Inflammatory macrophage treated with lipopolysaccharide for 4 hours (primary cell): ENCODE results near the gene HNRNPC.
A peak's percentile ranks its signal among the peaks of the same experiment; 100 is the strongest.

Source experiments
- DNase-seq: peaks from one replicate; pipeline ENCODE4 v3.0.0-alpha.2; 2020

The HNRNPC gene

DNA sequence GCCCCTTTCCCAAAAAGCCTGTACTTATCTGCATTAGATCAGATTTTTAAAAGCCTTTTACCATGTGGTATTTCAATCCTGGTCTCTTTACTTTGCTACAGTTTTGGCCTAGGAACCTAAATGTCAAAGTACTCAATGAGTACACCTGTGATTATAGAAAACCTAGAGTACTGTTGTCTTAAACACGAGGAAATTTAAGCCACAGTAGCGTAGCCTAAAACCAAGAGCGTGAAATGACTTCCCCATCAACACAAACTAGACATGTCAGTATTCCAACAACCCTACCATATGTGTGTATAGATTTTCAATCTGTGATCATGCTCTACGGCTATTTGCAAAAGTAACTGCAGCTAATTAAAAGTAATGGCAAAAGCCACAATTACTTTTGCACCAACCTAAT is 60.7 kb downstream of the HNRNPC start:
- DNase-seq = no peak

DNA sequence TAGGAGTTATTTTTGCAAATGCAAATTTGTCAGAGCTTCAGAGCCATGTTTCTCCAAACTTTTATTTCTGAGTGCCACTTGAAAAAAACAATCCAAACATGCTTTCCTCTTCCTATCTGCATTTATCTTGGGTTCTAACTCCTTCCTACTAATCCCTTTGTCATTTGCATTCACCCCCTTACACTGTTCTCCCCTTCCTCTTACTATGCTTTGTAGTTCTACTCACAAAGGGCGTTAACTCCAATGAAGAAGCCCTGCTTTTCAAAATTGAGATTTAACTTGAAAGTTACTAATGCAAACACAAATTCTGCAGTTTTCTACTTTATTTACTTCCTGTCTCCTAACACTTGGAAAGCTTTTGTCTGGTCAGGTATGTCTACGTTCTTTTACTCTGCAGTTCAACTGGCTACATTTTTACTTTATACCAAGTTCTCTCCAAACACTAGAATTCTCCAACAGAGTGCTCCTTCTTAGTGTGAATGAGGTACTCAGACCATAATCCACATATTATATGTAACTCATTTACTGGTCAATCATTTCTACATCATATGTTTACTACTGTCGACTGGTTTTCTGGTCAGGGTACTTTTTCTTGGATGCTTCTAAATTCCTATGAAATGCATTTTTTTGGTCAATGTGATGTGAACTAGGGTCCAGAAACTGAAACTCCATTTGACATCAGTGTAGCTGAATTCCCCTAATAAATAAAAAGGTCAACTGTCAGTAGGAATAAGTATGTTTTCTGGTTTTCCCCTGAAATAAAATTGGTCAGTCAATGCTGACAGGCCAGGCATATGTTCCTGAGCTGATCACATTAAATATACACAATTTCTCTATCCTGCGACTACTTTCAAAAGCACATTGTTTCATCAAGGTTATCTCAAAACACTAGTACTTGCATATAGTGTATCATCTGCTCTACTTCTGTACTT is 62.2 kb downstream of the HNRNPC start:
- DNase-seq = no peak

DNA sequence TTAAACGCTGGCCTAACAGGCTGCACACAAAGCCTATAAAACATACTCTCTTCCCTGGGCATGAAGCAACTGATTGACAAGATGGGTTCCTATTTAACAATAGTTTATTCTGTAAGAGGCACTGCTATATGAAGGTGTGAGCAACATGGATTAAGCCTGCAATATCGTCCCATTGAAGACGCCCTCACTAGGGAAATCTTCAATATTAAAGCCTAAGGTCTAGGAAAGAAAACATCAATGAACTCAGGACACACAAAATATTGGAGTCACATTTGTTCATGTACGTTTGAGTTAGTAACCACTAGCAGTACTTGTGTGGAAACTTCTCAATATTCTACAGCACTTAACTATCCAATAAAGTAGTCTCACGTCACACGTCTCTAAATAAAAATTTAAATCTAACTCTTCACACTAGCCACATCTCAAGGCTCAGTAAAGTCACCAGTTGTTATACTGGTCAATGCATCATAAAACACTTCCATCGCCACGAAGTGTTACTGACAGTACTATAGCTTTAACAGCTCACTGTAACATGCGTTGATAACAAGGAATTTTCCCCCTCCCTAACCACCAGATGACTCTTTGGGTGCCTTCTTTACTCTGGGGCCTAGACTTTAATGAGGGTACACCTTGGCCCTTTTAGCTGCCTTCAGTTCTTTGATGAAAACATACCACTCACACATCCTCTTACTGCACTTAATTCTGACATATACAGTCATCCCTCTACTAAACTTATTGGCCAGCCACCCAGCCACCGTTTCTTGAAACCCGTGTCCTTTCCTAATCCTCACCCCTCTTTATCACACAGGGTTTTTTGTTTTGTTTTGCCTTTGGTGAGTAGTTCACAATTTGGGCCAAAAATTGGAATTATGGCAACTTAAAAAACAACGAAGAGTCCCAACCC is 63.3 kb downstream of the HNRNPC start:
- no peak for DNase-seq

DNA sequence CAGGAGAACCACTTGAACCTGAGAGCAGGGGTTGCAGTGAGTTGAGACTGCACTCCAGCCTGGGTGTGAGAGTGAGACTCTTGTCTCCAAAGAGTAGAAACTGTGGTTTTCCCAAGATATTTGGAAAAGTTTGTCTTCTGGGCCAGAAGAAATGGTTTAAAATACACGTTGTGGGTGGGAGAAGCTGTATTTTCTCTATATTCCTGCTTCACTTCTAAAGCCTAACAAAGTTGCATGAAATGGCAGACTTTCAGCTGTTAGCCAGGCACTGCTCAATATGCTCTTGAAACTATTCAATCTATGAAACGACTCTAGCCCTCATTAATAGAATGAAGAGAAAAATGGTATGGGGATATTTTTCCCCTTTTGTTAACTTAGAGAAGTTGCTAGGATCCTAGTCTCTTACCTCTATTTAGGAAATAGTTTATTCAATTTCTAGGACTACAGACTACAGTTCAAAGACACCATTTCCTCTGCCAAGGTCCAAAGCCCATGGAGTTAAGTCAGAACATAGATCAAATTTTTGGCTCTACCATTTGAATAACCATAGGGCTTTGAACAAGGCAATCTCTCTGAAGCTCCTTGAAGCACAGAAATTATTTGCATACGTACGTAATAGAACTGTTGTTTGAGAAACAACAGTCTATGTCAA is 64.1 kb downstream of the HNRNPC start:
- no peak for DNase-seq

DNA sequence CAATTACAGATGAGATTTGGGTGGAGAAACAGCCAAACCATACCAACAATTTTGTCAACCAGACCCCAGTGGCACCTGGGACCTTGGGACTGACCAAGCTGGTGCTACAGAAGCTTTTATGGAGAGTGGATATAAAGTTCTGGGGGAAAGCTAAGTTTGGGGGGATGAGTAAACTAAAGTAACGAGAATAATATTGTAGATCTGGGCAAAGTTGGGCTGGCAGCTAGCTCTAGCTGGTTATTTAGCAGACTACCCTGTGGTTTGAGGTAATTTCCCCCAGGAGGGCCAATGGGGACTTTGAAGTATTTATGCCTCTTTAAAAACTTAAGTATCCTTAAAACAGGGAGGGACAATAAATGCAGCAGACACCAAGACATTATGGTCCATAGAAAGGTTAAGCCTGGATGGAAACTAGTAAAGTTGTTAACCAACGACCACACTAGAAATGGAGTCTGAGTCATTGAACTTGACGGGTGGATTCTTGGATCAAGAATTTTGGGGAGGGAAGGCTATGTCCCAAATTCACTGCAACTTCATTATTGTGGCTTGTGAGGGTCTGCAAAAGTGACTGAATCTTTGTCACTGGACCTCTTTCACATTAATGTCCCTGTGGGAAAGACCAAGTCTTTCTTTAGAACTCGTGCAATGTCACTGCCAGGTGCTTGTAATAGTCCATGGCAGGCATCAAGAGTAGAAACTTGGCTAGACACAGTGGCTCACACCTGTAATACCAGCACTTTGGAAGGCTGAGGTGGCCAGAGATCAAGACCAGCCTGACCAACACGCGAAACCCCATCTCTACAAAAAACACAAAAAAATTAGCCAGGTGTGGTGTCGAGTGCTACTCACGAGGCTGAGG is 64.8 kb downstream of the HNRNPC start:
- DNase-seq = no peak

DNA sequence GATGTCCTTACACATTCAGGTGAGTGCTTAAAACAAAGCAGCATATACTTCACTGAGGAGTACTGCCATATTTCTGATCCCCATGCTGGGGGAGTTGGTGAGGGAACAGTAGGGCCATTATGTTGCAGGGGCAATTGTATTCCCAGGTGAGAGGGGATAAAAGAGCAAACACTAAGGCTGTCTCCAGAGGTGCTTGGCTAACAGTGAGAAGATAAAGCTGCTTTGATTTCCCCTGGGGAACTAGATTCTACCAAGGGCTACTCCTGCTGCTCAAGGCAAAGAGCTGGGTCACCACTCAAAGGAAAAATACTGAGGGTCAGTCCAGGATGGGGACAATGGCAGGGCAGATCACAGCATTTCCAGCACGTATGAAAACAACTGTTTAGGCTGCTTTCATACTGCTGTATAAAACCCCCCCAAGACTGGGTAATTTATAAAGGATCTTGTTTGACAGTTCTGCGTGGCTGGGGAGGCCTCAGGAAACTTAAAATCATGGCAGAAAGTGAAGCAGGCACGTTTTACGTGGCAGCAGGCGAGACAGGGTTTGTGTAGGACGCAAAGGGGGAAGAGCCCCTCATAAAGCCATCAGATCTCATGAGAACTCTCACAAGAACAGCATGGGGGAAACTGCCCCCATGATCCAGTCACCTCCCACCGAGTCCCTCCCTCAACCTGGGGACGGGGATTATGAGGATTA is 65.6 kb downstream of the HNRNPC start:
- no peak for DNase-seq

DNA sequence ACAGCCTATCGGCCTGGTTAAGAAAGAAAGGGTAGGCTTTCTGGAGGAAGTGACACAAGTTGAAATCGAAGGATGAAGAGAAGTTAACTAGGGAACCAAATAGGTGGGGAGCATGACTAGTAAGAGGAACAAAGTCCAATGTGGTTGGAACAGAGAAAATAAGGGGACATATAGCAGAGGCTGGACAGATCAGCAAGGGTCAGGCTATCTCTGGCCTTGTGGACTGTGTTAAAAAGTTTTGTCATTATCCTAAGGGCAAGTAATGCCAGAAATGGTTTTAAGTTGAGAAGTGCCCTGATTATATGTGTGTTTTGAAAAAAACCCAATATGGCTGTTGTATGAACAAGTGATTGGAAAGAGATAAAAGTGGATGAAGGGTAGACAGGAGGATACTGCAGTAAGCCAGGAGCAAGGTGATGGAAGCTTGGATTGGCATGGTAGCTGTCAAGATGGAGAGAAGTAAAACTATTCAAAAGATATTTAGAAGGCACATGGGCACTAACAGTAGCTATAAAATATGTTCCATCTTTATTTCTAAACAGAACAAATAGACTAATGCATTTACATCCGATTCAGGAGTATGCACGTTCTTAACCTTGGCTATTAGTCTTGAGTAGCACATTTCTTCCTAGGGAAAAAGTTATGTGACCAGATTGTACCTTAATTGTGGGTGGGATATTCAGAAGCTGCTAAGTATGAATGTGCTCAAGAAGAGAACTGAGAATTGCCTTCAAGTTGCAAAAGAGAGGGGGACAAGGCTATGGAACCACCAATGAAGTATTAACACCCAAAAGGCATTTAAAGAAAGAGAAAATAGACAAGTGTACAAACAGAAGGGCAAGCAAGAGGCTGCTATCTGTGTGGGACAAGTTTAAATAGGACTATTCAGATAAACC is 66.5 kb downstream of the HNRNPC start:
- DNase-seq = peak; percentile 14

DNA sequence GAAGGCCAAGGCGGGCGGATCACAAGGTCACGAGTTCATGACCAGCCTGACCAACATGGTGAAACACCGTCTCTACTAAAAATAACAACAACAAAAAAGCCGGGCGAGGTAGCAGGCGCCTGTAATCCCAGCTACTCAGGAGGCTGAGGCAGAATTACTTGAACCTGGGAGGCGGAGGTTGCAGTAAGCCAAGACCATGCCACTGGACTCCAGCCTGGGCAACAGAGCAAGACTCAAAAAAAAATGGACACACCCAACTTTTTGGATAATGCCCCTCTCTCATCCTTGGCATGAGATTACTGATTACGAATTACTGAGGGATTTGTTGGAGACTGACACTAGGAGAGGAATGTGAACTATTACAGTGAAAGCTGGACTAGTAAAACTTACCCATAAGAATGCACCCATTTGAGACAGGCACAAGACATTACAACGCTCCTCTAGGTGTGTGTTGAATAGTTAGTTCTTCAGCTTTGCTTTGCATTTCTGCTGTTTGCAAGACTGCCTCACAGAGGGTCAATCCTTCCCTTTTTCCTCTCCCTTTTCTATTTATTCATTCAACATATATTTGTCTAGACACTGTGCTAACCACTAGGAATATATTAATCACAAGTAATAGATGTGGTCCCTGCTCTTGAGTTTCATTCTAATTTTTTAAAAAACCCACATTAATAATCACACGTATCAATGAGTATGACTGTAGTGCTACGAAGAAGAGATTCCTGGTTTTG is 67.3 kb downstream of the HNRNPC start:
- no peak for DNase-seq

DNA sequence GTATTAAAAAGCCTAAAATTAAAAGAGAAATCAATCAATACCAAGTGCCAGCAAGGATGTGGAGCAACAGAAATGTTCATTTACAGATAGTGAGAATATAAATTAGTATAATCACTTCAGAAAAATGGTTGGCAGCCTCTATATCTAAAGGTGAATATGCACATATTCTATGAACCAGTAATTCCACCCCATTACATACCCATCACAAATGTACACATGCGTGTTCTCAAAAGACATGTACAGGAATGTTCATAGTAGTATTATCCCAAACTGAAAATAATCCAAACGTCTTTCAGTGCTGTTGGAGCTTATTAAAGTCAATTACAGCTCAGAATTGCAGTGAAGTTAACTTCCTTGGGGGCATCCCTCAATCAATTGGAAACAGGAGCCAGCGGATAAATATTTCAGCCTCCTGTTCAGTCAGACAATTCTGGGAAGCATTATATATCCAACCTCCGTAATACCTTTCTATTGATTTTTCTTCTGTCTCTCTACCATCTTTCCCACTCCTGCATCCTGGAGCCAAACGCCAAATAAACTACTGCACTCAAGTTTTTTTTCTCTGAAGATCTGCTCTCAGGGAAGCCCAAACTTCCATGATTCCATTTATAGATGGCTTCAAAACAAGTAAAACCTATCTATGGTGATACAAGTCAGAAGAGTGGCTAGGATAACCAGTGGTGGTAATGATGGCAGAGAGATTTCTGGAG is 68.3 kb downstream of the HNRNPC start:
- DNase-seq = no peak

DNA sequence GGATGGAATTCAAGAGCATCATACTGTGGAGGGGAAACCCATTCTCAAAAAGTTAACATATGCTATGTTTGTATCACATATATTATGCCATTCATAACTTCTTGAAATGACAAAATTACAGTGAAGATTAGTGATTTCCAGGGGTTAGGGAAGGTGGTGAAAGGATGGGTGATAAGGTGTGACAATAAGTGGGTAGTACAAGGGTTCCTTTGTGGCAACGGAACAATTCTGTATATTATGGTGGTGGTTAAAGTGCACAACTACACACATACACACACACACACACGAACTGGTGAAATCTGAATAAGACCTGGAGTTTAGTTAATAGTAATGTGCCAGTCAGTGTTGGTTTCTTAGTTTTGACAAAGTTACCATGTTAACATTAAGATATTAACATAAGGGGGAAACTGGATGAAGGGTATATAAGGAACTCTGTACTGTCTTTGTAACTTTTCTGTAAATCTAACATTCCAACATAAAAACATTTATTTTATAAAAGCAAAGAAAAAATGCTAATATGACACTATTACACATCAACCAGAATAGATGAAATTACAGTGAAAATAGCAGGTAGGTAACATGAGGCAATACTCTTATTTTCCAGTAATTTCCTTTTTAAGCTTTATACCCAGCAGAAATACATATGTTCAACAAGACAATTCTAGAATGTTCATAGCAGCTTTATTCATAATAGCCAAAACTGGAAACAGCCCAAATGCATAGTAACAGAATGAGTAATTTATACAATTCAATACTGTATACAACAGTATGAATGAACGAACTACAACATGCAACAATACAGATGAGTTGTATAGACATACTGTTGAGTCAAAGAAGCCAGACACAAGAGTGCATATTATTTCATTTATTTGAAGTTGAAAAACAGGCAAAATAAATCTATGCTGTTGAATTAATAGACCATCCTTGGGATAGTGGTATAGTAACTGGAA is 69.4 kb downstream of the HNRNPC start:
- no peak for DNase-seq

DNA sequence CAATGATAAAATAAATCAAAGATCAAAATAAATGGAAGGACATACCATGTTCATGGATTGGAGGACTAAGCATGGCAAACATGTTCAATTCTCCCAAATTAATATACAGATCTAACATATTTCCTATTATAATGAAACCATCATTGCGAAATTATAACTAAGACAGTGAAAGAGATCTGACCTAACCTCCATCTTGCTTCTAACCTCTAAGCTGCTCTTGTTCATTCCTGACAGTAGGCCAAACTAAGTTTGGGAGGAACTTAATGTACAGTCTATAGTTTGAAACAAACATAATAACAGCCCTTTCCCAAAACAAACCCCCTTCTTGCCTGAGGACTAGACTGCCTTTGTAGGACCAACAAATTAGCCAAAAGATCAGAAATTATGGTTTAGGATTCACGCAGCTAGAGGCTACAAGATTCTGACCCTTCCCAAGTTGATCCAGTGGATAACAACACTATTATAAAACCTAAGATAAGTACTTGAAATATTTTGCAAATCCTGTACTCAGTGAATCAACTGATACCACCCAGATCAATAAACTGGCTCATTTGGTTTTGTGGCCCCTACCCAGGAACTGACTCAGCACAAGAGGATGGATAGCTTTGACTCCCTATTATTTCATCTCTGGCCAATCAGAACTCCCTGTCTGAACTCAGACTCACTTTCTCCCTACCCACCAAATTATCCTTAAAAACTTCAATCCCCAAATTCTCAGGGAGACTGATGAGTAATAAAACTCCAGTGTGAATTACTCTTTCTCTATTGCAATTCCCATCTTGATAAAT is 71.6 kb downstream of the HNRNPC start:
- peak; percentile 37 for DNase-seq

DNA sequence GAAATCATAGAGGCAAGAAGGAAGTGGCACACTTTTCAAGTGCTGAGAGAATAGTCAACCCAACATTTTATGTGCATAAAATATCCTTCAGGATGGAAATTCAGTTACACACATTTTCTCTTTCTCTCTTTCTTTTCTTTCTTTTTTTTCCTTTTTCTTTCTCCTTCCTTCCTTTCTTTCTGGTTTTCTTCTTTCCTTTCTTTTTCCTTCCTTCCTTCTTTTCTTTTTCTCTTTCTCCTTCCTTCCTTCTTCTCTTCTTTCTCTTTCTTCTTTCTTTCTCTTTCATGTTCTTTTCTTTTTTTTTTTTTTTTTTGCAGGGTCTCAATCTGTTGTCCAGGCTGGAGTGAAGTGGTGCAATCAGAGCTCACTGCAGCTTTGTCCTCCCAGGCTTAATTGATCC is 74.6 kb downstream of the HNRNPC start:
- DNase-seq = no peak

DNA sequence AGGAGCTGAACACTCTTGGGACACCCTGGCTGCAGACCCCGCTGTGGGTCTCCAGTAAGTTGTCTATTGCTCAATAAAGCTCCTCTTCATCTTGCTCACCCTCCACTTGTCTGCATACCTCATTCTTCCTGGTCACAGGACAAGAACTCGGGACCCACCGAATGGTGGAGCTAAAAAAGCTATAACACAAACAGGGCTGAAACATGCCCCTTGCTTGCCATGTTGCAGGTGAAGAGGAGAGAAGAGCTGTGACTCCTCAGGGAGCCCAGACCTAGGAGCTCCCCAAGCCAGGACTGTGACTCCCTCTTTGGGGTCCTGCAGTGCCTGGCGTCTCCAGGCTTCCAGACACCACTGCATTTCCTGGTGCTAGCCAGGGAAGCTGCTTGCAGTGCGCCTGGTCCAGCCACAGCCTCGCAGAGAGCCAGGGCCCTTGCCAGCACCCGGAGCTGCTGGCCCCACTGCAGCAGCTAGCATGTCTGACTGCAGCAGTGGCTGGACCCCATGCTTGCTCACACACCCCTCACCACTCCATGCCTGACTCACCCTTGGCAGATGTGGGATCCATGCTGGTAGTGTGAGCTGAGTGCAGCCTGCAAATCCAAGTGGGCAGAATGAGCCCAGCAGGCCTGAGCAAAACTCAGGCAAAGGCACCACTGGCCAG is 76.2 kb downstream of the HNRNPC start:
- no peak for DNase-seq

DNA sequence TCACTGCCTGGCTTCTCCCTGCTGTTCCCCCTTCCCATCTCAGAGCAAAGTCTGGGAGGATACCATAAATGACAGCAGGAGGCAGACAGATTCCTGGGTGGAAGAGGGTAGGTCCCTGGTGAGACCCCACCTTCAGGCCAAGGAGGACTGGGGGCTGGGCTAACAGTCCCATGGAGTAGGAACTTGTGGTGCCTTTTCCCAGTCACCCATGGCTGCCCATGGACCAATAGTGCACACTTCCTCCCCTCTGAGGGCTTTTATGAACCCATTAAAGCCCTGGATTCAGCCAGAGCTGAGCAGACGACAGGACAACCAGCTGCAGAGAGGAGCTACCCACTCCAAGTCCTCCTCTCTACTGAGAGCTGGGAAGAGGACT is 76.8 kb downstream of the HNRNPC start:
- no peak for DNase-seq

DNA sequence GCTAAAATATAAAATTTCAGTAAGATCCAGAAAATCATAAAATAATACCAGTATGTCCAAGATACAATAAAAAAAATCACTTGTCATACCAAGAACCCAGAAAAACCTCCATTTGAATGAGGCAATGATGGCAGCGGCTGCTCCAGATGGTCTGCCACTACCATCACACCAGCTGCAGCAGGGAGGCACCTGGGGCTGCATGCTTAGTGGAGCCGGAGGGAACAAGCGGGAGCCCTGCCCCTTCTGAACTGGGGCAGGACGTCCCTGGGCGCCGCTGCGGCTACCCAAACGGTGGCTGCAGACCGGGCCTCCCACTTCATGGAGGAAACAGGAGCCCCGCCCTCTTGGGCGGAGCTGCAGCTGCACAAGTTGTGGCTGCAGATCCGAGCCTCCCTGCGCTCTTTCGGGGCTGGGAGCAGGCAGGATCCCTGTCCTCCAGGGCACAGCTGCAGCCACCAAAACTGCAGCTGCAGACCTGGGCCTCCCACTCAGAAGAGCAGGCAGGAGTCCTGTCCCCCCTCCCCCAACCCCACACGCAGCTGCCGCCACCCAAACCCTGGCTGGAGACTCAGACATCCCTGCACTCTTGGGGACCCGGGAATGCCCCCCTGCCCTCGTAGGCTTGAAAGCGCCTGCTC is 77.3 kb downstream of the HNRNPC start:
- peak; percentile 50 for DNase-seq

DNA sequence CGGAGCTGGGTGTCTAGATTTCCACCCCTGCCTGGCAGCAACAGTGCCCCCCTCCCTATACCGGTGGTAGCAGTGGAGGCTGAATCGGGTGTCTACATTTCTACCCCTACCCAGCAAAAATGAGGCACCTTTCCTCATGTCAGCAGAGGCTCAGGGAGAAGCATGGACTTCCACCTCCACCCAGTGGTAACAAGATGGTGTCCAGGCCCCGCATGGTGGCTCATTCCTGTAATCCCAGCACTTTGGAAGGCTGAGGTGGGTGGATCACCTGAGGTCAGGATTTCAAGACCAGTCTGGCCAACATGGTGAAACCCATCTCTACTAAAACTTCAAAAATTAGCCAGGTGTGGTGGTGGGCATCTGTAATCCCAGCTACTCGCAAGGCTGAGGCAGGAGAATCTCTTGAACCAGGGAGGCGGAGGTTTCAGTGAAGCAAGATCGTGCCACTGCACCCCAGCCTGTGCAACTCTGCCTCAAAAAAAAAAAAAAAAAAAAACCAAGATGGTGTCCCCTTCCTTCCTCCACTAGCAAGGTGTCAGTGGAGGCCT is 77.9 kb downstream of the HNRNPC start:
- DNase-seq = no peak
